Measurements from ENCODE around the gene STOML2. TPM values are rescaled to one million over a fixed set of nuclear protein-coding genes. Genes with fewer than 3 reads are reported as not detected.
A peak's percentile ranks its signal among the peaks of the same experiment; 100 is the strongest.

Gene STOML2
- total RNA-seq, 4 donors from 2014 or later, result 58.4 to 107 (median 63.4) TPM

DNA sequence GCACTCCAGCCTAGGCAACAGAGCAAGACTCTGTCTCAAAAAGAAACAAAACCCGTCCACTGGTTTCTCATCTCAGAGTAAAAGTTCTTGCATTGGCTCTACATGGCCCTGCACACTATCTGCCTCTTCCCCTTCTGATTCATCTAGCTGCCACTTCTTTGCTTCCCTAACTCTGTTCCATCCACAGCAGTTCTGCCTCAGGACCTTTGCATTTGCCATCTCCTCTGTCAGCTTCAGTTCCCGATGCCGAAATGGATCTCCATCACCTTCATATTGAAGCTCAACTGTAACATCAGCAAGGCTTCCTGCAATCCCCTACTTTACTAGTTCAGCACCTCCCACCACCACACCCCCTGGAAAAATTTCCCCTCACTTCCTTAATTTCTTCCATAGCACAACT lies 5.4 kb downstream of the STOML2 start:
- no peaks in the 10 kb centered on the region for H3K36me3 ChIP-seq
- no peaks in the 10 kb centered on the region for H3K9me3 ChIP-seq
- no peak overlapping the region for H3K4me3 ChIP-seq
- H3K4me1 ChIP-seq, result peaks cover 0 to 4% of the 10 kb centered on the region in 2 donors
- intact Hi-C loops (cut with DNase I; ENCODE audit: low total_unique reads), result no loop called here
- no peaks in the 10 kb centered on the region for H3K27me3 ChIP-seq
- no peak for TF ChIP-seq POLR2A (IDR thresholded peaks at IDR 0.05)
- TF ChIP-seq, protein P1, sequence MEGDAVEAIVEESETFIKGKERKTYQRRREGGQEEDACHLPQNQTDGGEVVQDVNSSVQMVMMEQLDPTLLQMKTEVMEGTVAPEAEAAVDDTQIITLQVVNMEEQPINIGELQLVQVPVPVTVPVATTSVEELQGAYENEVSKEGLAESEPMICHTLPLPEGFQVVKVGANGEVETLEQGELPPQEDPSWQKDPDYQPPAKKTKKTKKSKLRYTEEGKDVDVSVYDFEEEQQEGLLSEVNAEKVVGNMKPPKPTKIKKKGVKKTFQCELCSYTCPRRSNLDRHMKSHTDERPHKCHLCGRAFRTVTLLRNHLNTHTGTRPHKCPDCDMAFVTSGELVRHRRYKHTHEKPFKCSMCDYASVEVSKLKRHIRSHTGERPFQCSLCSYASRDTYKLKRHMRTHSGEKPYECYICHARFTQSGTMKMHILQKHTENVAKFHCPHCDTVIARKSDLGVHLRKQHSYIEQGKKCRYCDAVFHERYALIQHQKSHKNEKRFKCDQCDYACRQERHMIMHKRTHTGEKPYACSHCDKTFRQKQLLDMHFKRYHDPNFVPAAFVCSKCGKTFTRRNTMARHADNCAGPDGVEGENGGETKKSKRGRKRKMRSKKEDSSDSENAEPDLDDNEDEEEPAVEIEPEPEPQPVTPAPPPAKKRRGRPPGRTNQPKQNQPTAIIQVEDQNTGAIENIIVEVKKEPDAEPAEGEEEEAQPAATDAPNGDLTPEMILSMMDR (IDR thresholded peaks at IDR 0.05), result no peak
- no peak overlapping the region for H3K27ac ChIP-seq
- no peak for DNase-seq

DNA sequence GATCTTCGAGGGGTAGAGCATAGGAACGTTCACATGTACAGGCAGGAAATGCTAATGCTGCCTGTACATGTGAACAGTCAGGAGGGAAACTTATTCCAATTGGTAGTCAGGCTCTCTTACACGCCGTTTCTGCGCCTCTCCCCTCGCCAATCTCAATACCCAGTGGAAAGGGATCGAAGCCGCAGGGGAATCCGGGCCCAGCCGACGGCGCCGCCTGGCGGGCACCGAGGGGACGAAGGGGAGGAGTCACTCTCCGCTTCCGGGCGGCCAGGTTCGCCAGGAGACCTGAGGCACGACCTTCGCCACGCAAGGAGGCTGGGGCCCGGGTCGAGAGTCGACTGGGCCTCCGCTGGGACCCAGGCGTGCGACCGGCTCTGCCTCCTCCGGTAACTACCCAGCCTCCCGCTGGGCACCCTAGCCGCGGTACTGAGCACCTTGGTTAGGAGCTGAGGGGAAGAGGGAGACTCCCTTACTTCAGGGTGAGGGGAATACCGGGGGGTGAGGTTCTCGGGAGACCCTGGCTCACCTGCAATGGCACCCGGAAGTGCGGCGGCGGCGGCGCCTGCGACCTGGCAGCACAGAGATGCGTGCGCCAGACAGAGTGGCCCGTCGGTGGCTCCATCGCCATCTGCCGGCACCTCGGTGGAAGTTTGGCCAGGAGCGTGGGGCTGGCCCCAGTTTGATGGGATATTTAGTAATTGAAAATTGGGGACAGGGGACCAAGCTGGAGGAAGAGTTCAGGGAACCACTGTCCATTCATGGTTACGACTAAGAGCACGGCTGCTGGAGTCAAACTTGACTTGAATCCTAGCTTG lies 6.7 kb downstream of the STOML2 start, which contains the start of gene PIGO:
TSS of gene PIGO (minus strand) at position 557 of the 815 bp plus-strand sequence. CDS start 1,026 bp downstream, outside the sequence.
- peak within 1 kb of the TSS; percentile 78 to 93 for H3K4me3 ChIP-seq
- no peaks in the 10 kb centered on the region for H3K9me3 ChIP-seq
- peak within 1 kb of the TSS; percentile 94 for H3K27ac ChIP-seq
- no peaks in the 10 kb centered on the region for H3K36me3 ChIP-seq
- no peaks in the 10 kb centered on the region for H3K27me3 ChIP-seq
- H3K4me1 ChIP-seq, result peaks cover 0 to 4% of the 10 kb centered on the region in 2 donors
- intact Hi-C loops (cut with DNase I; ENCODE audit: low total_unique reads), result no loop called here
- TF ChIP-seq POLR2A (IDR thresholded peaks at IDR 0.05), result peak in 1 of 2 donors; percentile 65
- TF ChIP-seq, protein P1 (IDR thresholded peaks at IDR 0.05), result peak; percentile 70 to 79 (median 74)
- peak; percentile 79 to 86 for DNase-seq

DNA sequence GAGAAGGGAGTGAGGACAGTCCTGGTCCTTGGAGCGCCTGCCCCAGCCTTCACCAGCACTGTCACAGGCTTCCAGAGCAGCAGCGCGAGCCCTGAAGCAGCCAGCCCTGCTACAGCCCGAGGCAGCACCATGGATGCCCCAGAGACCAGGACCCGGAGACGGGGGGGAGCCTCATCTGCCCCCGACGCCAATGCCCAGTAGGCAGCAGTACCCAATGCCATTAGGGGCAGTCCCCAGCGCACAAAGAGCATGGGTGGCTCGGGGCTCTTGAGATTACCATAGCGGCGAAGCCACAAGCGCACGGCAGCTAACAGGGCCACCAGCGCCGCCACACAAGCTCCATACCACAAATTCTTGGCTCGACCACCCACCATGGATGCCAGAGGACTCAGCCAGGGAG lies 11.4 kb downstream of the STOML2 start:
- no peak overlapping the region for H3K27ac ChIP-seq
- intact Hi-C loops (cut with DNase I; ENCODE audit: low total_unique reads), result no loop called here
- H3K27me3 ChIP-seq, result no peaks in the 10 kb centered on the region
- H3K36me3 ChIP-seq, result no peaks in the 10 kb centered on the region
- no peak for DNase-seq
- TF ChIP-seq POLR2A (IDR thresholded peaks at IDR 0.05), result no peak
- TF ChIP-seq, protein P1 (IDR thresholded peaks at IDR 0.05), result no peak
- H3K9me3 ChIP-seq, result no peaks in the 10 kb centered on the region
- H3K4me3 ChIP-seq, result no peak overlapping the region
- peaks cover 0 to 4% of the 10 kb centered on the region in 2 donors for H3K4me1 ChIP-seq

DNA sequence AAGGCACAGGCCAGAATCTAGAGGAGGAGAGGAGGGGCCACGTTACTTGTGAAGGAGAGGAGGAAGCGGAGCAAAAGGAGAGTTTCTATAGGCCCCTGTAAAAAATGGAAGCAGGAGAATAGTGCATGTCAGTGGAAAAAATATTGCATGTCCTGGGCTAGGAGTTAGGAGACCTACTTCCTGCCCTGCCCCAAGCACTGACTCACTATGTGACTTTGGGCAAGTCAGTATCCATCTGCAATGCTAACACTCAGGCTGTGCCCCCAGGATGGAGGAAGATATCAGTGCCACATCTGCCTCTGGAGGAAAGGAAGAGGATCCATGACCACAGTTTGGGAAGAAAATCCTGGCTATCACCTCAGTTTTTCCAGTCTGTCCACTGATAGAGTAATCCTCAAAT lies 13.5 kb downstream of the STOML2 start:
- Histone ChIP-seq H3K4me1 (no peaks in the 10 kb centered on the region), H3K36me3 (no peaks in the 10 kb centered on the region), H3K27ac (no peak overlapping the region), H3K27me3 (no peaks in the 10 kb centered on the region), H3K4me3 (no peak overlapping the region), H3K9me3 (no peaks in the 10 kb centered on the region)
- DNase-seq, result no peak
- intact Hi-C loops (cut with DNase I; ENCODE audit: low total_unique reads), result no loop called here
- TF ChIP-seq, protein P1 (IDR thresholded peaks at IDR 0.05), result no peak
- TF ChIP-seq POLR2A (IDR thresholded peaks at IDR 0.05), result no peak

DNA sequence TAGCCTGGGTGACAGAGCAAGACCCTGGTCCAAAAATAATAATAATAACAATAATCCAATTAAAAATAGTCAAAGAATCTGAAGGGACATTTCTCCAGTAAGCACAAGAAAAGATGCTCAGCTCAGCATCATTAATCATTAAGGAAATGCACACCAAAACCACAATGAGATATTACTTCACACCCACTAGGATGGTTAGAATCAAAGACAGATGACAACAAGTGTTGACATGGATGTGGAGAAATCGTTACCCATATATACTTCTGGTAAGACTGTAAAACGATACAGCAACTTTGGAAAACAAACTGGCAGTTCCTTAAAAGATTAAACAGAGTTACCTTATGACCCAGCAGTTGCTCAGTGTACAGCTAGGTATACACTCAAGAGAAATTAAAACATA lies 17.9 kb downstream of the STOML2 start:
- H3K36me3 ChIP-seq, result no peaks in the 10 kb centered on the region
- intact Hi-C loops (cut with DNase I; ENCODE audit: low total_unique reads), result no loop called here
- no peaks in the 10 kb centered on the region for H3K9me3 ChIP-seq
- TF ChIP-seq, protein P1 (IDR thresholded peaks at IDR 0.05), result no peak
- TF ChIP-seq POLR2A (IDR thresholded peaks at IDR 0.05), result no peak
- H3K4me1 ChIP-seq, result no peaks in the 10 kb centered on the region
- H3K27ac ChIP-seq, result no peak overlapping the region
- H3K4me3 ChIP-seq, result no peak overlapping the region
- no peaks in the 10 kb centered on the region for H3K27me3 ChIP-seq
- no peak for DNase-seq
